ENCODE data around the gene C1QTNF9B.

The C1QTNF9B gene

DNA sequence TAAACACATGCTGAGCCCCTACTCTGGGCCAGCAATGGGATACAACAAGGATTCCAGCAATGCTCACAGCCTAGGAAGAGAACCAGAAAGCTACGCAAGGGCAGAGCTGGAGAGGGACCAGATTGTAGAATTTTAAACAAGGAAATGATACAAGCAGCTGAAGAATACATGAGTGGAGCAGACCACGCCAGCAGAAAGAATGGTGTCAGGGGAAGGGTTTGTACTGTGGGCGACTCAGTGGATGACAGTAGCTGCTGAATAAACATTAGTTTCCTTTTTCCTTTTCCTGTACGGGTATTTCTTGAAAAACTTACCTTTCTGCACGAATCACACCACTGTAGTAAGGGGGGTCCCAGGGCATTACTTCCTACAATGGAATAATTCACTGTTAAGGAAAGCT is 38.8 kb downstream of the C1QTNF9B start:
- Histone ChIP-seq H3K4me1 (ENCODE audit: control insufficient read depth, insufficient read depth, low read length, unreplicated experiment) (peaks cover 6% of the 10 kb centered on the region), H2AFZ (ENCODE audit: low read length, unreplicated experiment) (no peak overlapping the region), H3K79me2 (ENCODE audit: control insufficient read depth, insufficient read depth, low read length, unreplicated experiment) (no peaks in the 10 kb centered on the region)

GRCh38 chr13:23856008-23856750 is 41.1 kb downstream of the C1QTNF9B start:
- Histone ChIP-seq H3K27me3 (ENCODE audit: insufficient read depth, low read length) (no peaks in the 10 kb centered on the region), H3K36me3 (ENCODE audit: insufficient read depth, low read length) (peaks cover 7% of the 10 kb centered on the region; the same call in 1 of the 2 replicates), H3K27ac (ENCODE audit: low read depth, low read length) (no peak overlapping the region), H3K4me1 (ENCODE audit: control insufficient read depth, insufficient read depth, low read length, unreplicated experiment) (peaks cover 8% of the 10 kb centered on the region), H3K4me3 (ENCODE audit: low read depth, low read length) (no peak overlapping the region), H2AFZ (ENCODE audit: low read length, unreplicated experiment) (no peak overlapping the region), H3K79me2 (ENCODE audit: control insufficient read depth, insufficient read depth, low read length, unreplicated experiment) (no peaks in the 10 kb centered on the region)

More for the DNA sequence above, 38.8 kb downstream of the C1QTNF9B start:
- H3K27ac ChIP-seq (ENCODE audit: low read depth, low read length), result no peak overlapping the region
- peaks cover 7% of the 10 kb centered on the region; the same call in 1 of the 2 replicates for H3K36me3 ChIP-seq (ENCODE audit: insufficient read depth, low read length)
- H3K4me3 ChIP-seq (ENCODE audit: low read depth, low read length), result no peak overlapping the region
- H3K27me3 ChIP-seq (ENCODE audit: insufficient read depth, low read length), result no peaks in the 10 kb centered on the region

GRCh38 chr13:23855360-23855759 is 41.9 kb downstream of the C1QTNF9B start:
- peaks cover 12% of the 10 kb centered on the region for H3K4me1 ChIP-seq (ENCODE audit: control insufficient read depth, insufficient read depth, low read length, unreplicated experiment)
- no peak overlapping the region for H3K27ac ChIP-seq (ENCODE audit: low read depth, low read length)
- no peaks in the 10 kb centered on the region for H3K79me2 ChIP-seq (ENCODE audit: control insufficient read depth, insufficient read depth, low read length, unreplicated experiment)
- no peaks in the 10 kb centered on the region for H3K27me3 ChIP-seq (ENCODE audit: insufficient read depth, low read length)
- no peak overlapping the region for H3K4me3 ChIP-seq (ENCODE audit: low read depth, low read length)
- H2AFZ ChIP-seq (ENCODE audit: low read length, unreplicated experiment), result no peak overlapping the region
- peaks cover 7% of the 10 kb centered on the region; the same call in 1 of the 2 replicates for H3K36me3 ChIP-seq (ENCODE audit: insufficient read depth, low read length)

DNA sequence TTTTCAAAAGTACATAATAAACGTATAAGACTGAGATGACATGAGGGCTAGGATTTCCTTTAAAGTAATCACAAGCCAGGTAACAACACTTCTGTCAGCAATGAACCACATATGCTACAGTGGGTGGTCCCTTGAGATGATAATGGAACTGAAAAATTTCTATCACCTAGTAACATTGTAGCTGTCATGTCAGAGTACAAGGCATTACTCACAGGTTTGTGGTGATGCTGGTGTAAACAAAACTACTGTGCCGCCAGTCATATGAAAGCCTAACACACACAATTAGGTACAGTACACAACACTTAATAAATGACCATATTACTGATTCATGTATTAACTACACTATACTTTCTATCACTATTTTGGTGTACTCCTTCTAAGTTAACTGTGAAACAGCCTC is 45.0 kb downstream of the C1QTNF9B start:
- Histone ChIP-seq H2AFZ (ENCODE audit: low read length, unreplicated experiment) (no peak overlapping the region), H3K36me3 (ENCODE audit: insufficient read depth, low read length) (no peaks in the 10 kb centered on the region), H3K27ac (ENCODE audit: low read depth, low read length) (no peak overlapping the region), H3K4me3 (ENCODE audit: low read depth, low read length) (no peak overlapping the region), H3K4me1 (ENCODE audit: control insufficient read depth, insufficient read depth, low read length, unreplicated experiment) (peaks cover 5% of the 10 kb centered on the region), H3K27me3 (ENCODE audit: insufficient read depth, low read length) (no peaks in the 10 kb centered on the region), H3K79me2 (ENCODE audit: control insufficient read depth, insufficient read depth, low read length, unreplicated experiment) (no peaks in the 10 kb centered on the region)

DNA sequence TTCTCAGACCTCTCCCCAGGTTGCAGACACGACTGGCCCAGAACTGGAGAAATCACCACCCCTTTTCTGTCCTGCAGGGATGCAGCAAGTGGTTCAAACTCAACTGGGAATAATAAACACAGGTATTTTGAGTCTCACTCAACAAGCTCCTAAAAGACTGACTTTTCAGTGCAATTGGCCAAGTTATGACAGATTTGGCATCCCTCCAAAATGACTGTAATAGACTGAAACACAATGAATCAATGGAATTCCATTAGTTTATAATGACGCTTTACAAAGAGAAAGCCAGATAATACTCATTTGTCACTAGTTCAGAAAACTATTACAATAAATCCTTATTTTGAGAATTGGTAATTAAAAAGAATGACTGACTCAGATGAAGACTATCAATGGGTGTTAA is 46.2 kb downstream of the C1QTNF9B start:
- Histone ChIP-seq H3K27me3 (ENCODE audit: insufficient read depth, low read length) (no peaks in the 10 kb centered on the region), H3K4me3 (ENCODE audit: low read depth, low read length) (no peak overlapping the region), H2AFZ (ENCODE audit: low read length, unreplicated experiment) (no peak overlapping the region), H3K27ac (ENCODE audit: low read depth, low read length) (no peak overlapping the region), H3K4me1 (ENCODE audit: control insufficient read depth, insufficient read depth, low read length, unreplicated experiment) (peaks cover 5% of the 10 kb centered on the region), H3K79me2 (ENCODE audit: control insufficient read depth, insufficient read depth, low read length, unreplicated experiment) (no peaks in the 10 kb centered on the region), H3K36me3 (ENCODE audit: insufficient read depth, low read length) (no peaks in the 10 kb centered on the region)

DNA sequence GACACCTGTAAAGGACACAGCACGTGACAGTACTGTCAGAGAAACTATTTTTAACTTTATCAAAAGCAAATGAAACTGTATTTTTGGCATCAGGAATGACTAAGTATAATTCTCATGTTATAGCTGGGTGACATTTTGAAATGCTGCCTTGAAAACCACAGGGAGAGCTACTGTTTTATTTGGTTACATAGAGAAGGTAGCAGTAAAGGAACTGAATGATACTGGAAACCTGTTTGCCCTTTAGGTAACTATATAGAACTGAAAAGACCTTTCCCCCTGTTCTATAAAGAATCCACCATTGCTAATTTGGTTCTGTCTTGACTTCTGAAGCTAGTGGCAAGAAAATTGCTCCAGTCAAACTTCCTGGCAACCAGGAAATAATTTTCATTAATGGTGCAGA is 47.2 kb downstream of the C1QTNF9B start:
- Histone ChIP-seq H3K4me1 (ENCODE audit: control insufficient read depth, insufficient read depth, low read length, unreplicated experiment) (peaks cover 5% of the 10 kb centered on the region), H3K27me3 (ENCODE audit: insufficient read depth, low read length) (no peaks in the 10 kb centered on the region), H3K36me3 (ENCODE audit: insufficient read depth, low read length) (no peaks in the 10 kb centered on the region), H3K4me3 (ENCODE audit: low read depth, low read length) (no peak overlapping the region), H3K27ac (ENCODE audit: low read depth, low read length) (no peak overlapping the region), H2AFZ (ENCODE audit: low read length, unreplicated experiment) (no peak overlapping the region), H3K79me2 (ENCODE audit: control insufficient read depth, insufficient read depth, low read length, unreplicated experiment) (no peaks in the 10 kb centered on the region)

DNA sequence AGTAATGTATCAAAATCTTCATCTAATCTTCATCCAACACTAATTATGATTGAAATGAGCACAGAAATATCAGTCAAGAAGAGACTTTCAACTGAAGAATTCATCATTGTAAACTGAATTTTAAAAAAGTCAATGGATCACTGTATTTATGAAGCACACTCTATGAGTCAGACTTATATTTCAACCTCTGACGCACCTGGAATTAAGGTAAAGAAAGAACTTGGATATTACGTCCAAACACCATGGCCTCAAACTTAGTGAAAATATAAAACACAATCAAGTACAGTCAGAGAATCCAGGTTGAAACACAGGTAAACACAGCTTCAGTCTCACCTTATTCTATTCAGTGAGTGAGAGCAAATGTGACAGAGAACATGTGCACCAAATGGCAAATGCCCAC is 47.6 kb downstream of the C1QTNF9B start:
- no peaks in the 10 kb centered on the region for H3K27me3 ChIP-seq (ENCODE audit: insufficient read depth, low read length)
- no peak overlapping the region for H3K27ac ChIP-seq (ENCODE audit: low read depth, low read length)
- peaks cover 5% of the 10 kb centered on the region for H3K4me1 ChIP-seq (ENCODE audit: control insufficient read depth, insufficient read depth, low read length, unreplicated experiment)
- H3K79me2 ChIP-seq (ENCODE audit: control insufficient read depth, insufficient read depth, low read length, unreplicated experiment), result no peaks in the 10 kb centered on the region
- H2AFZ ChIP-seq (ENCODE audit: low read length, unreplicated experiment), result no peak overlapping the region
- H3K4me3 ChIP-seq (ENCODE audit: low read depth, low read length), result no peak overlapping the region
- H3K36me3 ChIP-seq (ENCODE audit: insufficient read depth, low read length), result no peaks in the 10 kb centered on the region

DNA sequence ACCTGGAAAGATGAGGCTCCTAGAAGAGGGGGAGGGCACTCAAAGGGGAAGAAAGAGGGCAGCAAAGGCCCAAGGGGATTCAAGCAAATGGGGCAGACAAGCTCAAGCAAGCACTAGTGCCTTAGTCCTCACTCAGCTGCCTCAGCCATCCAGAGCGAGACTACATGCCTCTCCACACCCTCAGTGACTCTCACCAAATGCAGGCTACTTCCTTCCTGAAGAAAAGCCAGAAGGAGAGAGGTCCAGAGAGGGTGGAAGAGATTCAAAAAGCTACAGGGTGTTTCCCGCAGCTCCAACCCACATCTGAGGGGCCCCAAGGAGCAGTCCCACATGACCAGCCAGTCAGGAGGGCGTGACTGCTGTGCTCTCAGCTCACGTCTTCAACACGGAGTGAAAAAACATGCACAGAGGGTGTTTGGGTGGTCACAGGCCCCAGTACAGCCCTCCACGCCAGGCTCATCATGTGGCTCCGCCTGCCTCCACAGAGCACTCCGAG is 48.6 kb downstream of the C1QTNF9B start:
- no peaks in the 10 kb centered on the region for H3K27me3 ChIP-seq (ENCODE audit: insufficient read depth, low read length)
- no peak overlapping the region for H3K27ac ChIP-seq (ENCODE audit: low read depth, low read length)
- H3K36me3 ChIP-seq (ENCODE audit: insufficient read depth, low read length), result no peaks in the 10 kb centered on the region
- peaks cover 5% of the 10 kb centered on the region for H3K4me1 ChIP-seq (ENCODE audit: control insufficient read depth, insufficient read depth, low read length, unreplicated experiment)
- no peaks in the 10 kb centered on the region for H3K79me2 ChIP-seq (ENCODE audit: control insufficient read depth, insufficient read depth, low read length, unreplicated experiment)
- no peak overlapping the region for H2AFZ ChIP-seq (ENCODE audit: low read length, unreplicated experiment)
- H3K4me3 ChIP-seq (ENCODE audit: low read depth, low read length), result no peak overlapping the region

- Histone ChIP-seq H3K27me3 (ENCODE audit: insufficient read depth, low read length) (no peaks in the 10 kb centered on the region), H3K36me3 (ENCODE audit: insufficient read depth, low read length) (no peaks in the 10 kb centered on the region), H3K79me2 (ENCODE audit: control insufficient read depth, insufficient read depth, low read length, unreplicated experiment) (no peaks in the 10 kb centered on the region), H3K4me3 (ENCODE audit: low read depth, low read length) (no peak overlapping the region), H3K4me1 (ENCODE audit: control insufficient read depth, insufficient read depth, low read length, unreplicated experiment) (peaks cover 5% of the 10 kb centered on the region), H3K27ac (ENCODE audit: low read depth, low read length) (no peak overlapping the region), H2AFZ (ENCODE audit: low read length, unreplicated experiment) (no peak overlapping the region)
Observed at GRCh38 chr13:23848019-23848418, 49.3 kb downstream of the C1QTNF9B start.

DNA sequence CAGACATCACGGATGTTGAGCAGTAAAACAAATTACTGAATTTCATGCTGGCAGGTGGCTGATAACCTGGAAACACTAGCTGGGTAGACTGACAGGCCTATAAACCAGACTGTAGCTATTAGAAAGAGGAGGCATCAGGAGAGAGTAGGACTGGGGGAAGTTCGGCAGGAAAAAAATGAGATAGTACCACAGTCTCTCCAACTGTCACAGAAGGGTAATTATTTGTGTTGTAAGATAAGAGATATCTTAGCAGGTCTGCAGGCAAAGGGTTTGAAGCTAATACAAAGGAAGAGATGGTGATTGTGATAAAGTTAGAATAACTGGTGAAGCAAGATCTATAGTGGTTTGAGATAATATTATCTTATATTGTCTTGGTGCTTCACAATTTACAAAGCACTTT is 49.8 kb downstream of the C1QTNF9B start:
- Histone ChIP-seq H3K4me3 (ENCODE audit: low read depth, low read length) (no peak overlapping the region), H2AFZ (ENCODE audit: low read length, unreplicated experiment) (no peak overlapping the region), H3K27ac (ENCODE audit: low read depth, low read length) (no peak overlapping the region), H3K4me1 (ENCODE audit: control insufficient read depth, insufficient read depth, low read length, unreplicated experiment) (peaks cover 5% of the 10 kb centered on the region), H3K27me3 (ENCODE audit: insufficient read depth, low read length) (no peaks in the 10 kb centered on the region), H3K79me2 (ENCODE audit: control insufficient read depth, insufficient read depth, low read length, unreplicated experiment) (no peaks in the 10 kb centered on the region), H3K36me3 (ENCODE audit: insufficient read depth, low read length) (no peaks in the 10 kb centered on the region)

DNA sequence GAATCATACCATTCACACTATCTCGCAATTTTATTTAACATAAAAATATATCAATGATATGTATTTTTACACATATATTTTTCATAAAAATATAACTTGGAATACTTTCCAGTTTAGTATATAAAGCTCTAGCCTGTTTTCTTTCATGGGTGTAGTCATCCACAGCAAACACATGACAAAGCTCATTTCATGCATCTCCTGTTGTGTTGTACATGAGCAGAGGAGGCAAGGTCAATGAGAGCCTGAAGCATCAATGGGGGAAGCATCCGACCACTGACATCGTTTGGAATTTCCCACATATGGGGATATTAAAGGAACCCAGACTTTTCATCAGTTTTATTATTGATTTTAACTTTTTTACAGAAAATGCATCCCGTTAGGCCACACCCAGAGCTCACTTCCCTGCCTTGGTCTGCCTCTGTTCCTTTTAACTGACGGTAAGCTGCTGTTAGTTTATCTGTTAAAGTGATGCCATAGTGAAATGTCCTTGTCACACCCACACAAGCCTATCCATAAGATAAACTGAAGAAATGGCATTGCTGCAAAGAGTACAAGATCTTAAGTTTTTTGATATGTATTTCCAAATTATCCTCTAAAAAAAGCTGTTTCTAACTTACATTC is 52.1 kb downstream of the C1QTNF9B start:
- no peak overlapping the region for H3K27ac ChIP-seq (ENCODE audit: low read depth, low read length)
- no peak overlapping the region for H2AFZ ChIP-seq (ENCODE audit: low read length, unreplicated experiment)
- H3K4me3 ChIP-seq (ENCODE audit: low read depth, low read length), result no peak overlapping the region
- H3K79me2 ChIP-seq (ENCODE audit: control insufficient read depth, insufficient read depth, low read length, unreplicated experiment), result no peaks in the 10 kb centered on the region
- no peaks in the 10 kb centered on the region for H3K36me3 ChIP-seq (ENCODE audit: insufficient read depth, low read length)
- H3K4me1 ChIP-seq (ENCODE audit: control insufficient read depth, insufficient read depth, low read length, unreplicated experiment), result no peaks in the 10 kb centered on the region
- H3K27me3 ChIP-seq (ENCODE audit: insufficient read depth, low read length), result no peaks in the 10 kb centered on the region
